ENCODE data around the gene CCT8L2.
"Not testable (repeated sequence)": the region's sequence is repeated elsewhere in the genome, so short reads cannot be mapped to it uniquely, and the experiment has no call there.

CCT8L2 gene

GRCh38 chr22:16559056-16559955, 33.3 kb downstream of the CCT8L2 start:
- DNase-seq (ENCODE audit: low read depth, low spot score) = no peak

DNA sequence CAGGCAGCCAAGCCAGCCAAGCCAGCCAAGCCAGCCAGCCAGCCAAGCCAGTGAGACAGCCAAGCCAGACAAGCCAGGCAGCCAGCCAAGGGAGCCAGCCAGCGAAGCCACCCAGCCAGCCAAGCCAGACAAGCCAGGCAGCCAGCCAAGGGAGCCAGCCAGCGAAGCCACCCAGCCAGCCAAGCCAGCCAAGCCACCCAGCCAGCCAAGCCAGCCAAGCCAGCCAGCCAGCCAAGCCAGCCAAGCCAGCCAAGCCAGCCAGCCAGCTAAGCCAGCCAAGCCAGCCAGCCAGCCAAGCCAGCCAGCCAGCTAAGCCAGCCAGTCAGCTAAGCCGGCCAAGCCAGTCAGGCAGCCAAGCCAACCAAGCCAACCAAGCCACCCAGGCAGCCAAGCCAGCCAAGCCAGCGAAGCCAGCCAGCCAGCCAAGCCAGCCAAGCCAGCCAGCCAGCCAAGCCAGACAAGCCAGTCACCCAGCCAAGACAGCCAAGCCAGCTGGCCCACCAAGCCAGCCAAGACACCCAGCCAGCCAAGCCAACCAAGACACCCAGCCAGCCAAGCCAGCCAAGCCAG, 34.1 kb downstream of the CCT8L2 start:
- not testable (repeated sequence) for DNase-seq (ENCODE audit: low read depth, low spot score)

DNA sequence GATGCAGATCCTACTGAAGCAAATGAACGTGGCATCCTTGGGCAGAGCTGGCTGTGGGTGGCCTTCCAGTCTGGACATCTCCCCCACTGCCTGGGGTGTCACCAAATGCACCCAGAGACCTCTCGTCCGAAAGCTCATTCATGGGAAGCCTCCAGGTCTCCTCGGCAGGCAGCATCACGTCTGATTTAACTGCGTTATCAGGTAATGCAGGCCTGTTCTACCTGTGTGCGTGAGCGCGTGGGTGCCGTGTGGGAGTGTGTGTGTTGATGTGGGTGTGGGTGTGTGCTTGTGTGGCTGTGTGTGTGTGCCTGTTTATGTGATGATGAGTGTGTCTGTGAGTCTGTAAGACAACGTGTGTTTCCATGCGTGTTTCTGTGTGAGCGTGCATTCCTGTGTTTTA, 35.1 kb downstream of the CCT8L2 start:
- DNase-seq (ENCODE audit: low read depth, low spot score) = not testable (repeated sequence)

- not testable (repeated sequence) for DNase-seq (ENCODE audit: low read depth, low spot score)
Observed at GRCh38 chr22:16555077-16555994, 37.3 kb downstream of the CCT8L2 start.

DNA sequence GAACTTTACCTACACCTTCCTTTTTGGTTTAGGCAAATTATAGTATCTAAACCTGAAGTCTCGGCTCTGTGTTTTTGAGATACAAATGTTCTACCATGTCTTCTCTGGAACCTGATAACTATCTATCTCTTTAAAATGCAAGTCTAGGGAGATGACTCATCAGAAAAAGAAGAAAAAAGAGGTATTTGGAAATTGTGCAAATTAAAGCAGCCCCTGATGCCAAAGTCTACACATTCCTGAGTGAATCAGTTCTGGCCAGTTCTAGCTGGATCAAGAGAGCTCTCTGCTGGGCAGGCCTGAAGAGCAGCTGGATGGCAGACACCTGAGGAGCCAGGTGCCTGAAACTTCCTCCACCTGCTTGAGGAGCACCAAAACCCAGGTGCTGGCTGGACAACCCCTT, 49.3 kb downstream of the CCT8L2 start:
- not testable (repeated sequence) for DNase-seq (ENCODE audit: low read depth, low spot score)
